Thymus (tissue), 11 donors: ENCODE results near the gene DNAI1. TPM values are rescaled to one million over a fixed set of nuclear protein-coding genes. Genes with fewer than 3 reads are reported as not detected.
A peak's percentile ranks its signal among the peaks of the same experiment; 100 is the strongest.

Experiments
- DNase-seq, 9 donors: peaks; one replicate each; pipeline ENCODE4 v3.0.0-alpha.2; 2013; ENCODE audit warnings: low spot score in 9 of 9, low read depth in 6 of 9, missing footprints in 1 of 9
- H3K27ac ChIP-seq, 2 donors: one replicate each; pipeline ENCODE4 v1.5.1; 2013; ENCODE audit warnings: control low read depth in 1 of 2, low read depth in 1 of 2, low read length in 1 of 2, mild to moderate bottlenecking in 1 of 2, moderate library complexity in 1 of 2
- H3K27me3 ChIP-seq, 2 donors: one replicate each; pipeline ENCODE4 v1.5.1; 2013; ENCODE audit warnings: low read length in 1 of 2; ENCODE audit not compliant: control insufficient read depth in 2 of 2, insufficient read depth in 1 of 2
- H3K36me3 ChIP-seq, 2 donors: one replicate each; pipeline ENCODE4 v1.5.1; 2013; ENCODE audit warnings: low read length in 1 of 2, mild to moderate bottlenecking in 1 of 2, moderate library complexity in 1 of 2; ENCODE audit not compliant: control insufficient read depth in 2 of 2, insufficient read depth in 2 of 2
- H3K4me1 ChIP-seq, 2 donors: one replicate each; pipeline ENCODE4 v1.5.1; 2013; ENCODE audit warnings: low read length in 2 of 2; ENCODE audit not compliant: control insufficient read depth in 2 of 2, insufficient read depth in 2 of 2
- H3K4me3 ChIP-seq, 2 donors: one replicate each; pipeline ENCODE4 v1.5.1; 2013; ENCODE audit warnings: low read length in 2 of 2, control low read depth in 1 of 2, mild to moderate bottlenecking in 1 of 2
- H3K9me3 ChIP-seq, 2 donors: one replicate each; pipeline ENCODE4 v1.5.1; 2013; ENCODE audit warnings: low read length in 1 of 2, mild to moderate bottlenecking in 1 of 2; ENCODE audit not compliant: control insufficient read depth in 2 of 2, insufficient read depth in 1 of 2
- WGBS: extraction: QIAGEN DNeasy Blood & Tissue Kit; methylation state at CpG from one replicate; pipeline ENCODE4 v1.1.7; 2013; 5-methylcytosine and 5-hydroxymethylcytosine counted together
- polyA plus RNA-seq: library from polyadenylated mRNA; stranded (reverse); fragments of 200-250 nt; gene quantifications from one replicate; pipeline ENCODE4 v1.2.3, GENCODE V29; 2013
- total RNA-seq: library from RNA; stranded (reverse); fragments of 120-200 nt; gene quantifications from one replicate; pipeline ENCODE4 v1.2.4, GENCODE V29; 2013
- donor health status: healthy.

The DNAI1 gene
- total and polyA plus RNA-seq, 2 donors: 0.38 to 0.75 TPM

DNA sequence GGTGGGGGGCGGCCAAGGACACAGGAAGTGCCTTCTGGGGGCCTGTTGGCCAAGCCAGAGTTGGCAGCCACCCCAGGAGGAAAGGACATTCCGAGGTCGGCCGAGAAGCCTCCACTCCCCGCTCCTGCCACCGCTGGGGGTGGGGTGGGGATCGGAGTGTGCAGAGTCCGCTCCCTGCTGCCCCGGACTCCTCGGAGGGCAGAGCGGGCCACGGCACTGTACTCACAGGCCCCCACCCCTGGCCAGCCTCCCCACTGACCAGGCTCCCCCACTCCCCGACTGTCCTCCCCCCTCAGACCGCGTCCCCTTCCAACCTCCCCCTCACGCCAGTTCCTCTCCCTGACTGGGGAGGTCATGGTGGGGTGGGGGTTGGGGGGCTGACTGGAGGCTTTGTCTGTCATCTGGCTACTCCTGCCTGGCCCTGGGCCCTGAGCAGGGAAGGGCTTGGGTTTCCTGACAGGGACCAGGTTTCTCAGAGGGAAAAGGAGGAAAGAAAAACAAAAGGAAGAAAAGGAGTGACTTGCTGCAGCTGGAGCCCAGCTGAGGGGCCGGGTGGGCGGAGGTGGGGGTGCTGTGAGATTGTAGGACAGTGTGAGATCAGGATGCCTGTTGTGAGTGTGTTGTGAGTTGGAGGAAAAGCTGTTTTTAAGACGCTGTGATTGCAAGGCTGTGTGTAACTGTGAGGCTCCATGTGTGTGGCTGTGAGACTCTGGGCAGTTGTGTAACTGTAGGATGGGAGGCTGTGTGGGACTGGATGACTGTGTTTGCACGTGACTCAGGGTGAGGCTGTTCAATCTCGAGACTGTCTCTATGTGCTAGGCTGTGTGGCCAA is 101.2 kb downstream of the DNAI1 start:
- no peak for DNase-seq
- Histone ChIP-seq H3K27me3 (peaks cover 0 to 41% of the 10 kb centered on the region in 2 donors), H3K36me3 (no peaks in the 10 kb centered on the region), H3K27ac (peak overlapping the region; percentile 39 to 51), H3K4me3 (no peak overlapping the region), H3K9me3 (no peaks in the 10 kb centered on the region), H3K4me1 (peaks cover 0 to 23% of the 10 kb centered on the region in 2 donors)
- WGBS: 39% methylated on average over 21 of the region's 21 CpGs

DNA sequence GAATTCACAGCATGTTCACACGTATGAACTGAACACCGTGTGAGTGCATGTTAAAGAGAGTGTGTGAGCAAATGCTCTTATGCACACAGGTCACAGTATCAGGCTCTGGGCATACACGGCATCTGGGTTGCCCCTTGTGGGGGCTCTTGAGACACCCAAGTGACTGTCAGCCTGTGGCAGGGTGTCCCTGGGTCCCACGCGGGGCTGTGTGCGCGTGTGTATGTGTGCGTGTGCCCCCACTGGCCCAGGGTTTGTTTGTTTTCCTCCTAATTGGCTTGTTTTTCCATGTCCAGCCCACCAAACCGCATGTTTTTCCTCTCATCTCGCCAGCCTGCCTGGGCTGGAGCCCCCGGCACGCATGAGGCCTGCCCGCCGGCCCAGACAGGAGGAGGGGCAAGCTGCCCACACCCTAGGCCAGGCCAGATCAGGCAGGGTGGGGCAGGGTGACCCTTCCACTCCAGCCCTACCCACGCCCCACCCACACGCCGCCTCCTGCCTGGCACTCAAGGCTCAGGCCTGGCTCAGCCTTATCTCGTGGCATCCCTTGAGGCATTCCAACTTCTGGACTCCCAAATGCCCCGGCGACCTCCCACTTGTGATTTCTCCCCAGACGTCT is 102.1 kb downstream of the DNAI1 start:
- Histone ChIP-seq H3K27me3 (peaks cover 0 to 44% of the 10 kb centered on the region in 2 donors), H3K27ac (no peak overlapping the region), H3K9me3 (no peaks in the 10 kb centered on the region), H3K4me3 (no peak overlapping the region), H3K4me1 (peaks cover 0 to 18% of the 10 kb centered on the region in 2 donors), H3K36me3 (no peaks in the 10 kb centered on the region)
- DNase-seq: no peak
- whole genome bisulfite sequencing: 93% methylated on average over 21 of the region's 21 CpGs

DNA sequence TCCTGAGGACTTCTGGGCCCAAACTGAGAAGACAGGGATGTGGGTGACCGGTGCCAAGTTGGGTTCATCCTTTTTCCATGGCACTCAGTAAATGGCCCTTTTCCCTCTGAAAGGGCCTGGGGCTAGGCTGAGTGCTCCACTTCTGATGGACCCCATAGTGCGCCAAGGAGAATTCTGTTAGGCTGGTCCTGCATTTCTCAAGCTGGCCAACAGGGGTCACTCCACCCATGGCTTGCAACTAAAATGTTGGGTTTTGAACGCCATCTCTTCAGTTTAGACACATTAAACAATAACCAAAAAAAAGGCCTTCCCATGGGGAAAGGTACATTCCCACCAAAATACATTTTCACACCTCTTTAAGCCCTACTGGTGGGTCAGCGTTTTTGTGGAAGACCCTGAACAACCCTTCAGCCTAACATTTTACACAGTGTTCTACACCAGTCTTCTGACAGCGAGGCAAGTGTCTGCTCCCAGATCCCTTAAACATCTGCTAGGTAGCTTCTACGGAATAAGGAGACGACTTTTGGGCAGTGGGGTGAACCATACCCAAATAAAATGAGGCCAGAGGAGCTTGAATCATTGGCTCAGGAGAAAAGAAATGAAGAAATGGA is 103.6 kb downstream of the DNAI1 start:
- Histone ChIP-seq H3K4me1 (peaks cover 0 to 22% of the 10 kb centered on the region in 2 donors), H3K27me3 (peaks cover 0 to 58% of the 10 kb centered on the region in 2 donors), H3K27ac (no peak overlapping the region), H3K9me3 (no peaks in the 10 kb centered on the region), H3K36me3 (no peaks in the 10 kb centered on the region), H3K4me3 (no peak overlapping the region)
- DNase-seq: peak in 1 of 9 donors; percentile 11
- WGBS: 84% methylated on average over 7 of the region's 7 CpGs

DNA sequence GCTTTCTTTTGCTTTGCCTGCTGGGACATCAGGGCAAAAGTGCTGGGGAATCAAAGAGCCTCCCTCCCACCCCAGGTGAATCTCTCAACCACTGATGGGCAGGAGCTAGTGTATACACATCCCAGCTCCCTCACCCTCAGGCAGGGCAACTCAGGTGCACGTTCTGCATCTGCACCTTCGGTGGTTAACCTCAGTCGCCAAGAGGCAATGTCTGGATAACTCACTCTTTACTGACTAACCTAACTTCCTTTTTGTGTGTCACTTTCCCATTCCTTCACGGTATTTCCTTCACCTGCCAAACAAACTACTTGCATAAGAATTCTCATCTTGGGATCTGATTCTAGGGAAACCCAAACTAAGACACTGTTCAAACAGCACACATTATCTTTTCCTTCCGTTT is 104.7 kb downstream of the DNAI1 start:
- Histone ChIP-seq H3K36me3 (no peaks in the 10 kb centered on the region), H3K9me3 (no peaks in the 10 kb centered on the region), H3K27ac (no peak overlapping the region), H3K4me1 (peaks cover 0 to 18% of the 10 kb centered on the region in 2 donors), H3K4me3 (no peak overlapping the region), H3K27me3 (peaks cover 0 to 59% of the 10 kb centered on the region in 2 donors)
- no peak for DNase-seq
- WGBS: 48% methylated on average over 5 of the region's 5 CpGs

DNA sequence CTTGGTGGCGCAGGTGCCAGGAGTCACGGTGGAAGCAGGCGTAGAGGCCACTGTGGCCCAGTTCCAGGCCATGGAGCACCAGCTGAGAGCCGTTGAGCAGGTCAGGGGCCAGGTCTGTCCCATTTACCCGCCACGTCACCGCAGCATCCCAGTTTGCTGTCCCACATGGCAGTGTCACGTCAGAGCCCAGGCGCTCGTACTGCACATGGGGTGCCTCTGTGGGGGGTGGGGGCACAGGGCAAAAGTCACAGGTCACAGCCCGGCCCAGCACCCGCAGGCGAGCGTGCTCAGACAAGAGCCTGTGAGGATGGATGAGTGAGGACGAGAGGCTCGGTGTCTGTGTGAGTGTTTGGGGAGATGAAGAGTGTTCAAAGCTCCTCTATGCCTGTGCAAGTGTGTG is 106.0 kb downstream of the DNAI1 start:
- DNase-seq: no peak
- H3K4me3 ChIP-seq: no peak overlapping the region
- H3K36me3 ChIP-seq: no peaks in the 10 kb centered on the region
- H3K27me3 ChIP-seq: peaks cover 0 to 58% of the 10 kb centered on the region in 2 donors
- no peaks in the 10 kb centered on the region for H3K9me3 ChIP-seq
- no peak overlapping the region for H3K27ac ChIP-seq
- H3K4me1 ChIP-seq: peaks cover 0 to 9% of the 10 kb centered on the region in 2 donors
- 96% methylated on average over 16 of the region's 16 CpGs for WGBS

DNA sequence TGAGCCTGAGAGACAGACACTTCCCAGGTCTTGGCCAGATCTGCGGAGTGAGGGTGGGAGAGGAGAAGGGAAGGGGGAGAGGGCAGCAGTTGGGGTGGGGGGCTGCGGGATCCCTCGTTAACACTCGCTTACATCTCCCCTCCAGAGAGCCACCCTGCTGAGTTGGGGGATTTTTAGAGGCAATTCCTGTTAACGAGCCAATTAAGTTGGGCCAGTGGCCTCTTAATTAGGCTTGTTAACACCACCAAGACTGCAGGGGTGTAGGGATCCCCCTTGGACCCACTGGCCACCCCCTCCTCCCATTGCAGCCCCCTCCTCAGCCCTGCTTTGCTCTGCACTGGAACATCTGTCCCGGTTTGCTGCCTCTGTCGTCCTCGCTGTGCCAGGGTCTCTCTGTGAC is 107.3 kb downstream of the DNAI1 start:
- no peak for DNase-seq
- peaks cover 0 to 52% of the 10 kb centered on the region in 2 donors for H3K27me3 ChIP-seq
- H3K36me3 ChIP-seq: no peaks in the 10 kb centered on the region
- no peaks in the 10 kb centered on the region for H3K9me3 ChIP-seq
- H3K4me3 ChIP-seq: no peak overlapping the region
- peaks cover 0 to 8% of the 10 kb centered on the region in 2 donors for H3K4me1 ChIP-seq
- WGBS: 62% methylated on average over 8 of the region's 8 CpGs
- H3K27ac ChIP-seq: no peak overlapping the region

DNA sequence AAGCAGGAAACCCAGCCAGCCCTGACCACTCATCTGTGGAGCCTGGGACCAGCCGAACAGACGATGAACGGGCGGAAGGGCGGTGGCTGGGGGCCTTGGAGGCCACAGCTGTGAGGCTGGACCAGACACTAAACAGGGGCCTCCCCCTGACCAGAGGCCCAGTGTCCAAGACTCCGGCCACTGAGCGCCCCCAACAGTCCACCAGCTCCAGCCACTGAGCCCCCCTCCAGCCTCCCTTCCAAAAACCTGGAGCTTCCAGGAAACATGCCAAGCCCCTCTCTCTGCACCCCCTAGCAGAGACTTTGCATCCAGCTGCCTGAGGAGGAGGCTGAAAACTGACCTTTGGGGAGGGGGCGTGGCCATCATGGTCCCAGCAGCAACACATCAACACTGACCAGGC is 107.7 kb downstream of the DNAI1 start:
- Histone ChIP-seq H3K4me3 (no peak overlapping the region), H3K4me1 (peaks cover 0 to 6% of the 10 kb centered on the region in 2 donors), H3K36me3 (no peaks in the 10 kb centered on the region), H3K9me3 (no peaks in the 10 kb centered on the region), H3K27me3 (peaks cover 0 to 50% of the 10 kb centered on the region in 2 donors), H3K27ac (no peak overlapping the region)
- no peak for DNase-seq
- WGBS: 76% methylated on average over 8 of the region's 8 CpGs

DNA sequence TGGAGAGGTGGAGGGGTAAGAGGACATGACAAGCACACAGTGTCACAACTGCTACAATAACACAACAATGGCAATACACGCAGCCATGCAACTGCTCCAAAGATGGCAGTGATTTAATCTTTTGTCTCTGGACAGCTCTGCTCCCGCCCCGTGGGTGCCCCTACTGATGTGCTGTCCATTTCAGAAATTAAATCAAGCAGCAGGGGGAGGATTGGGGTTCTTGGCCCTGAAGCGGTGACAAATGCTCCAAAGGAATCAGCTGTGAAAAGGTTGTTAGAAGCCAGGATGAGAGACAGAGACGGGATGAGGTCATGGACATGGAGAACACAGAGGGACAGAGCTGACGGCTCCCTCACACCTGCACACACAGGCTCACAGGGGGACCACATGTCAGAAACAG is 108.4 kb downstream of the DNAI1 start:
- H3K36me3 ChIP-seq: no peaks in the 10 kb centered on the region
- WGBS: 89% methylated on average over 6 of the region's 6 CpGs
- no peak overlapping the region for H3K27ac ChIP-seq

DNA sequence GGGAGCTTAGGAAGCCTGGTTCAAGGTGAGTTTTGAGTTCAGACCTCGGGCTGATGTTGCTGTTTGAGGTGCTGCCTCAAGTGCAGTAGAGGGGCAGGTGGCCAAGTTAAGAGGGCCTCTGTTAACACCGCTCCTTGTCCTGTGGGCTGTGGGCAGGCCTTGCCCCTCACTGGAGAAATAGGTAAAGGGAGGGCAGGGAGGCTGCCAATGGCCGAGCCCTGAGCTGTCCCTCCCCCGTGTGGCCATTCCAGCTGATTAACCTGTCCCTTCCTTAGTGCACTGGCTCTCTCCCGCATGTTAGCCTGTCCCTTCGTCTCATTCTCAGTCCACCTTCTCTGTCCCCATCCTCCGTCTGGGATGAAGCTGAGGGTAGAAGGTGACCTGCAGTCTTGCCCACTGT is 109.5 kb downstream of the DNAI1 start:
- H3K36me3 ChIP-seq: no peaks in the 10 kb centered on the region
- no peak for DNase-seq
- no peaks in the 10 kb centered on the region for H3K9me3 ChIP-seq
- H3K27ac ChIP-seq: no peak overlapping the region
- peaks cover 0 to 50% of the 10 kb centered on the region in 2 donors for H3K27me3 ChIP-seq
- H3K4me1 ChIP-seq: peaks cover 0 to 6% of the 10 kb centered on the region in 2 donors
- H3K4me3 ChIP-seq: no peak overlapping the region
- 87% methylated on average over 7 of the region's 7 CpGs for WGBS

More for the DNA sequence above, 108.4 kb downstream of the DNAI1 start:
- no peaks in the 10 kb centered on the region for H3K9me3 ChIP-seq
- peaks cover 0 to 6% of the 10 kb centered on the region in 2 donors for H3K4me1 ChIP-seq
- DNase-seq: no peak
- H3K27me3 ChIP-seq: peaks cover 0 to 48% of the 10 kb centered on the region in 2 donors
- H3K4me3 ChIP-seq: no peak overlapping the region
